Measurements from ENCODE around the gene RYR1.

Gene RYR1

DNA sequence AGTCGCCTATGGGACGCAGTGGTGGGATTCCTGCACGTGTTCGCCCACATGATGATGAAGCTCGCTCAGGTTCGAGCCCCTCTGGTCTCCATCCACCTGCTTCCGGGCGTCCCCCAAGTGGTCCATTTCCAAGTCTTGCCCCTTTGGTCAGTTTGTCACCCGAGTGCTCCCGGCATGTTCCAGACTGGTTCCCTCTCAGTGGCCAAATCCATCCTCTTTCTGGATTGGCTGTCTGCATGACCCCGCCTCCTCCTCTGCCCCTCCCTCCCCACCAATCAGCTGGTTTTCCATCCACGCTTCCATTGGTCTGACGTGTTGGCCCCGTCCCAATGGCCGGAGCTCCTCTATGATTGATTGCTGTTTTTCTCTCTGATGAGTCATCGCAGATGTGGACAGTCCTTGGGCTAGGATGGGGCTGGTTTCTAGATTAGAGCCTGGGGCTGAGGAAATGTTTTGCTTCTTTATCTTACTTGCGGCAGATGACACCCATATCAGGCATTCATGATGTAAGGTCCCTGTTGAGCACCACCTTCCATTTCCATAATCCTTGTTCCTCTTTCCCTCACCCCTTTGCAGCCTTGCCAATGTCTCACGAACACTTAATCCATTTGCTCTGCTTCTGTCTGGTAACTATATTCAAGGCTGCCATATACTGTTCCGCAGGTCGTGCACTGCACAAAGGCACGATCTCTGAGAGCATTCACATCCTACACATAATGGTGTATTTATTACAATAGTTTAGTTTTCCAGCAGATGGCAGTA lies 110.5 kb downstream of the RYR1 start:
- TF ChIP-seq, protein P1, sequence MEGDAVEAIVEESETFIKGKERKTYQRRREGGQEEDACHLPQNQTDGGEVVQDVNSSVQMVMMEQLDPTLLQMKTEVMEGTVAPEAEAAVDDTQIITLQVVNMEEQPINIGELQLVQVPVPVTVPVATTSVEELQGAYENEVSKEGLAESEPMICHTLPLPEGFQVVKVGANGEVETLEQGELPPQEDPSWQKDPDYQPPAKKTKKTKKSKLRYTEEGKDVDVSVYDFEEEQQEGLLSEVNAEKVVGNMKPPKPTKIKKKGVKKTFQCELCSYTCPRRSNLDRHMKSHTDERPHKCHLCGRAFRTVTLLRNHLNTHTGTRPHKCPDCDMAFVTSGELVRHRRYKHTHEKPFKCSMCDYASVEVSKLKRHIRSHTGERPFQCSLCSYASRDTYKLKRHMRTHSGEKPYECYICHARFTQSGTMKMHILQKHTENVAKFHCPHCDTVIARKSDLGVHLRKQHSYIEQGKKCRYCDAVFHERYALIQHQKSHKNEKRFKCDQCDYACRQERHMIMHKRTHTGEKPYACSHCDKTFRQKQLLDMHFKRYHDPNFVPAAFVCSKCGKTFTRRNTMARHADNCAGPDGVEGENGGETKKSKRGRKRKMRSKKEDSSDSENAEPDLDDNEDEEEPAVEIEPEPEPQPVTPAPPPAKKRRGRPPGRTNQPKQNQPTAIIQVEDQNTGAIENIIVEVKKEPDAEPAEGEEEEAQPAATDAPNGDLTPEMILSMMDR (conservative IDR thresholded peaks at IDR 0.05): peak; percentile 86
- TF ChIP-seq ZFX (IDR thresholded peaks at IDR 0.05): no peak
- peak overlapping the region; percentile 11 for H3K27ac ChIP-seq

DNA sequence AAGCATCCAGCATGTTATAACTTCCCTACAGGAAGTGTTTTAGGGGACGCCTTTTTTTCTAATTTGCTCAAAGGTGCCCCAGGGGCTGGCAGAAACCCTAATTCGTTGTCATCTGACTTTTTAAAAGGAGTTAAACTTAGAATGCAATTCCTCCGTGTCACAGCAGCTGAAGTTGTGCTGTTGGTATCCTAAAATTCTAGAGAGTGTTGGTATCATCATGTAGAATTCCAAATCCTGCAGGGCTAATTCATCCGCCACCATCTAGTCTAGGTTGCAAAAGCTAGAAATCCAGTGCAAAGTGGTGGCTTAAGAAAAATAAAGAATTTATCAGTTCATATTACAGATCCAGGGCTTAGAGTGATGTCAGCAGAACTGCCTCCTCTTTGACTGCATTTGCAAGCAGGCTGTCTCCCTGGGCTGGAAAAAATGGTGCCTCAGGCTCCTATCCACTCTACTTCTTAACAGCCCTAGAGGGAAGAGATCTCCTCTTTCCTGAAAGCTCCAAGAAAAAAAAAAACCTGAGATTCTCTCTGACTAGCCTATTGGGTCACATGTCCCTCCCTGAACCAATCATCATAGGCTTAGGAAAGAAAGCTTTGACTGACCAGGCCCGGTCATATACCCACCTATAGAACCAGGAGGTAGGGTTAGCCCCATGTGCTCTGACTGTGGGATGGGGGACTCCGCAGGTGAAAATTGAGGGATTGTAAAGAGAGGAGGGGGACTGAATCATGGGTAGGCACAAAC lies 111.3 kb downstream of the RYR1 start:
- TF ChIP-seq, protein P1 (conservative IDR thresholded peaks at IDR 0.05): peak; percentile 44
- no peak for TF ChIP-seq ZFX (IDR thresholded peaks at IDR 0.05)
- peak overlapping the region; percentile 11; the same call in 1 of the 2 replicates for H3K27ac ChIP-seq

GRCh38 chr19:38545596-38545995 lies 112.1 kb downstream of the RYR1 start:
- H3K27ac ChIP-seq: no peak overlapping the region
- no peak for TF ChIP-seq ZFX (IDR thresholded peaks at IDR 0.05)
- TF ChIP-seq, protein P1 (conservative IDR thresholded peaks at IDR 0.05): no peak

GRCh38 chr19:38547421-38547820 lies 113.9 kb downstream of the RYR1 start:
- no peak for TF ChIP-seq ZFX (IDR thresholded peaks at IDR 0.05)
- TF ChIP-seq, protein P1 (conservative IDR thresholded peaks at IDR 0.05): no peak

DNA sequence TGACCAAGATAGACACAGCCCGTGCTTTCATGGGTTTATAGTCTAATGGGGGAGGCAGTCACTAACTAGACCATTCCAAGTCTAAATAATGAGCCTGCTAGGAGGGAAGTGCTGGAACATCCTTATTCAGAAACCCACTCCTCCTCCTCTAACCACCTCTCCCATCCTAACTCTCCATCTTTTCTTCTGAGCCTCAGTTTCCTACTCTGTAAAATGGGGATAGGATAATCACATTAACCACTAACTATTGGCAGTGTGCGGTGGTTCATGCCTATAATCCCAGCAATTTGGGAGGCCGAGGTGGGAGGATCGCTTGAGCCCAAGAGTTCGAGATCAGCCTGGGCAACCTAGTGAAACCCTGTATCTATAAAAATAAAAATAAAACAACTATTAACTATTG lies 115.6 kb downstream of the RYR1 start:
- H3K27ac ChIP-seq: no peak overlapping the region
- TF ChIP-seq, protein P1 (conservative IDR thresholded peaks at IDR 0.05): no peak
- TF ChIP-seq ZFX (IDR thresholded peaks at IDR 0.05): no peak

More at GRCh38 chr19:38547421-38547820, 113.9 kb downstream of the RYR1 start:
- no peak overlapping the region for H3K27ac ChIP-seq

GRCh38 chr19:38549942-38550341 lies 116.5 kb downstream of the RYR1 start:
- TF ChIP-seq ZFX (IDR thresholded peaks at IDR 0.05): no peak
- TF ChIP-seq, protein P1 (conservative IDR thresholded peaks at IDR 0.05): no peak
- H3K27ac ChIP-seq: no peak overlapping the region

GRCh38 chr19:38550376-38550775 lies 116.9 kb downstream of the RYR1 start:
- TF ChIP-seq, protein P1 (conservative IDR thresholded peaks at IDR 0.05): no peak
- TF ChIP-seq ZFX (IDR thresholded peaks at IDR 0.05): no peak
- no peak overlapping the region for H3K27ac ChIP-seq

Data from C4-2B (cell line).